Neutrophil (primary cell): ENCODE data around the gene MYH8.

Source experiments
- H3K27ac ChIP-seq: fragments of 200-600 bp; sonication (generic); 2 replicates; pipeline ENCODE4 v1.5.1; 2016; ENCODE audit warnings: mild to moderate bottlenecking, moderate library complexity
- H3K27me3 ChIP-seq: fragments of 200-600 bp; sonication (generic); 2 replicates; pipeline ENCODE4 v1.6.0; 2016; ENCODE audit warnings: mild to moderate bottlenecking
- H3K36me3 ChIP-seq: fragments of 200-600 bp; sonication (generic); 2 replicates; pipeline ENCODE4 v1.5.1; 2017
- H3K4me1 ChIP-seq, 2 experiments: fragments of 200-600 bp in 1 of 2; sonication (generic) in 1 of 2; 1 replicate in 1 of 2; 2 replicates in 1 of 2; pipeline versions ENCODE4 v1.5.1 to v1.6.1; 2013 to 2016; ENCODE audit warnings: low read depth in 1 of 2, low read length in 1 of 2, mild to moderate bottlenecking in 1 of 2, moderate library complexity in 1 of 2; ENCODE audit not compliant: control insufficient read depth in 1 of 2, insufficient read depth in 1 of 2
- H3K4me3 ChIP-seq, 2 experiments: fragments of 200-600 bp in 1 of 2; sonication (generic) in 1 of 2; 1 replicate in 1 of 2; 2 replicates in 1 of 2; pipeline ENCODE4 v1.5.1; 2013 to 2016; ENCODE audit warnings: low read depth in 1 of 2, low read length in 1 of 2, mild to moderate bottlenecking in 1 of 2, moderate library complexity in 1 of 2
- H3K9me3 ChIP-seq: fragments of 200-600 bp; sonication (generic); 2 replicates; pipeline ENCODE4 v1.5.1; 2016
- CTCF ChIP-seq: fragments of 200-600 bp; sonication (generic); IDR thresholded peaks from 2 replicates; pipeline ENCODE4 v1.5.1; 2016; ENCODE audit warnings: antibody characterized with exemption

The MYH8 gene

GRCh38 chr17:10421900-10422542, at the start of gene MYH8:
Gene MYH8 (minus strand): TSS chr17:10421950. CDS start chr17:10420227, 1,723 bp downstream.
- H3K9me3 ChIP-seq = no peaks in the 10 kb centered on the region
- H3K4me3 ChIP-seq = no peak within 1 kb of the TSS
- no peaks in the 10 kb centered on the region for H3K36me3 ChIP-seq

GRCh38 chr17:10469459-10469858, 47.7 kb upstream of the MYH8 start, which contains the start of gene MYH4:
Gene MYH4 (minus strand): TSS chr17:10469559. CDS start chr17:10466745, 2,814 bp downstream.
- Histone ChIP-seq H3K27ac (no peak within 1 kb of the TSS), H3K4me3 (no peak within 1 kb of the TSS), H3K4me1 (no peaks in the 10 kb centered on the region), H3K27me3 (peaks cover 9% of the 10 kb centered on the region), H3K36me3 (no peaks in the 10 kb centered on the region), H3K9me3 (no peaks in the 10 kb centered on the region)
- no peak for TF ChIP-seq CTCF

More at GRCh38 chr17:10421900-10422542, at the start of gene MYH8:
- no peaks in the 10 kb centered on the region for H3K4me1 ChIP-seq
- TF ChIP-seq CTCF = no peak
- no peak within 1 kb of the TSS for H3K27ac ChIP-seq
- peaks cover 31% of the 10 kb centered on the region for H3K27me3 ChIP-seq

- no peak for TF ChIP-seq CTCF
- H3K27ac ChIP-seq = no peak overlapping the region
- H3K4me1 ChIP-seq = no peaks in the 10 kb centered on the region
- H3K27me3 ChIP-seq = no peaks in the 10 kb centered on the region
- H3K36me3 ChIP-seq = no peaks in the 10 kb centered on the region
- no peak overlapping the region for H3K4me3 ChIP-seq
- no peaks in the 10 kb centered on the region for H3K9me3 ChIP-seq
Observed at GRCh38 chr17:10463402-10463801, 41.7 kb upstream of the MYH8 start.

GRCh38 chr17:10460062-10460461, 38.3 kb upstream of the MYH8 start:
- no peaks in the 10 kb centered on the region for H3K36me3 ChIP-seq
- H3K9me3 ChIP-seq = no peaks in the 10 kb centered on the region
- no peak overlapping the region for H3K27ac ChIP-seq
- TF ChIP-seq CTCF = no peak
- no peaks in the 10 kb centered on the region for H3K4me1 ChIP-seq
- peaks cover 5% of the 10 kb centered on the region for H3K27me3 ChIP-seq
- no peak overlapping the region for H3K4me3 ChIP-seq

GRCh38 chr17:10458701-10459100, 37.0 kb upstream of the MYH8 start:
- H3K9me3 ChIP-seq = no peaks in the 10 kb centered on the region
- no peak overlapping the region for H3K27ac ChIP-seq
- H3K36me3 ChIP-seq = no peaks in the 10 kb centered on the region
- no peak for TF ChIP-seq CTCF
- no peak overlapping the region for H3K4me3 ChIP-seq
- no peaks in the 10 kb centered on the region for H3K4me1 ChIP-seq
- H3K27me3 ChIP-seq = peaks cover 5% of the 10 kb centered on the region
